IMR-90 (cell line): ENCODE measurements around the gene SLC8A1. TPM values are rescaled to one million over a fixed set of nuclear protein-coding genes. Genes with fewer than 3 reads are reported as not detected.

Experiments used
- ATAC-seq: fragments of 200-7000 bp; cut with Tn5 transposase; 2 replicates; pipeline ENCODE4 v1.9.1; 2020; ENCODE audit warnings: low read depth, mild to moderate bottlenecking, moderate library complexity
- BruUV-seq: library from RNA; stranded (reverse); fragments of 400-500 nt; replicated peaks from 2 replicates; lab custom pipeline; 2021; lab: Mats Ljungman, UMichigan
- CTCF ChIA-PET: fragments of 300-600 bp; formaldehyde crosslinking; extraction: SDS; loops from one replicate; lab custom pipeline; 2021; ENCODE audit warnings: antibody characterized with exemption; lab: Yijun Ruan, JAX
- POLR2A ChIA-PET: fragments of 300-600 bp; sonication (Branson Sonifier 250); formaldehyde crosslinking; loops from one replicate; lab custom pipeline; 2022; ENCODE audit warnings: antibody characterized with exemption; ENCODE audit not compliant: unreplicated experiment; lab: Charles Lee
- DNase-seq: peaks from one replicate; pipeline ENCODE4 v3.0.0; 2013
- H2AFZ ChIP-seq: replicated peaks from 2 replicates; pipeline ENCODE3; 2013; ENCODE audit warnings: low read length, mild to moderate bottlenecking; ENCODE audit not compliant: poor library complexity
- H2AK5ac ChIP-seq: 2 replicates; pipeline ENCODE4 v1.6.1; 2013; ENCODE audit warnings: low read depth, low read length, inconsistent platforms
- H2AK9ac ChIP-seq: replicated peaks from 2 replicates; pipeline ENCODE3; 2013; ENCODE audit warnings: mild to moderate bottlenecking, low read depth, low read length, moderate library complexity; ENCODE audit not compliant: poor library complexity
- H2BK120ac ChIP-seq: 2 replicates; pipeline ENCODE4 v1.6.1; 2013; ENCODE audit warnings: low read depth, low read length, inconsistent platforms
- H2BK15ac ChIP-seq: 3 replicates; pipeline ENCODE4 v1.6.1; 2013; ENCODE audit warnings: low read depth, low read length, inconsistent platforms
- H2BK20ac ChIP-seq: 2 replicates; pipeline ENCODE4 v1.6.1; 2013; ENCODE audit warnings: low read depth, mild to moderate bottlenecking, inconsistent platforms, low read length, moderate library complexity
- H2BK5ac ChIP-seq: 2 replicates; pipeline ENCODE4 v1.6.1; 2013; ENCODE audit warnings: mild to moderate bottlenecking, low read depth, low read length, inconsistent platforms; ENCODE audit not compliant: poor library complexity, severe bottlenecking
- H3K14ac ChIP-seq: replicated peaks from 2 replicates; pipeline ENCODE4 v1.6.1; 2013; ENCODE audit warnings: low read depth, low read length, inconsistent platforms
- H3K18ac ChIP-seq: 2 replicates; pipeline ENCODE4 v1.6.1; 2013; ENCODE audit warnings: low read depth, low read length, control low read depth
- H3K23ac ChIP-seq: 2 replicates; pipeline ENCODE4 v1.6.1; 2013; ENCODE audit warnings: low read depth, low read length, inconsistent platforms
- H3K27ac ChIP-seq: 2 replicates; pipeline ENCODE4 v1.5.1; 2013; ENCODE audit warnings: mild to moderate bottlenecking, control low read depth, low read length; ENCODE audit not compliant: insufficient read depth
- H3K27me3 ChIP-seq: 2 replicates; pipeline ENCODE4 v1.6.1; 2013; ENCODE audit warnings: low read length; ENCODE audit not compliant: control insufficient read depth, insufficient read depth
- H3K36me3 ChIP-seq: 2 replicates; pipeline ENCODE4 v1.6.1; 2013; ENCODE audit warnings: low read length, mixed read lengths; ENCODE audit not compliant: control insufficient read depth, insufficient read depth
- H3K4ac ChIP-seq: 2 replicates; pipeline ENCODE4 v1.6.1; 2013; ENCODE audit warnings: low read depth, low read length, inconsistent platforms
- H3K4me1 ChIP-seq: 2 replicates; pipeline ENCODE4 v1.6.1; 2013; ENCODE audit warnings: low read length, mixed read lengths; ENCODE audit not compliant: control insufficient read depth, insufficient read depth
- H3K4me2 ChIP-seq: 2 replicates; pipeline ENCODE4 v1.6.1; 2013; ENCODE audit warnings: low read depth, mild to moderate bottlenecking, control low read depth, low read length, moderate library complexity
- H3K4me3 ChIP-seq: 2 replicates; pipeline ENCODE4 v1.5.1; 2013; ENCODE audit warnings: low read depth, mild to moderate bottlenecking, control low read depth, low read length, moderate library complexity; ENCODE audit not compliant: insufficient read depth
- H3K56ac ChIP-seq: 2 replicates; pipeline ENCODE4 v1.6.1; 2013; ENCODE audit warnings: low read length, inconsistent platforms; ENCODE audit not compliant: insufficient read depth; ENCODE audit errors: extremely low read depth
- H3K79me1 ChIP-seq, 2 experiments: 2 replicates each; pipeline ENCODE4 v1.6.1; 2013; ENCODE audit warnings: low read length in 2 of 2, inconsistent platforms in 1 of 2, low read depth in 1 of 2
- H3K9ac ChIP-seq: 2 replicates; pipeline ENCODE4 v1.6.1; 2013; ENCODE audit warnings: low read depth, low read length, control low read depth
- H3K9me1 ChIP-seq: 2 replicates; pipeline ENCODE4 v1.6.1; 2013; ENCODE audit warnings: low read length, inconsistent platforms; ENCODE audit not compliant: insufficient read depth
- H3K9me3 ChIP-seq: 2 replicates; pipeline ENCODE4 v1.6.1; 2013; ENCODE audit warnings: low read length; ENCODE audit not compliant: control insufficient read depth, insufficient read depth
- H4K20me1 ChIP-seq: 2 replicates; pipeline ENCODE4 v1.6.1; 2013; ENCODE audit warnings: low read length, inconsistent platforms; ENCODE audit not compliant: insufficient read depth
- H4K5ac ChIP-seq: 2 replicates; pipeline ENCODE4 v1.6.1; 2013; ENCODE audit warnings: mild to moderate bottlenecking, low read depth, low read length, control low read depth
- H4K8ac ChIP-seq, 2 experiments: 2 replicates each; pipeline ENCODE4 v1.6.1; 2013; ENCODE audit warnings: low read depth in 2 of 2, low read length in 2 of 2, control low read depth in 1 of 2, inconsistent platforms in 1 of 2
- H4K91ac ChIP-seq: 2 replicates; pipeline ENCODE4 v1.6.1; 2013; ENCODE audit warnings: low read depth, low read length, inconsistent platforms; ENCODE audit not compliant: insufficient read depth
- CEBPB ChIP-seq: IDR thresholded peaks from 2 replicates; pipeline ENCODE4 v1.6.1; 2012; ENCODE audit warnings: low read depth, low read length, improper control_type of control experiment
- MAZ ChIP-seq: IDR thresholded peaks from 2 replicates; pipeline ENCODE4 v1.6.1; 2012; ENCODE audit warnings: low read depth, mild to moderate bottlenecking, low read length, improper control_type of control experiment, moderate library complexity, borderline replicate concordance
- POLR2A ChIP-seq: IDR thresholded peaks from 2 replicates; pipeline ENCODE4 v1.6.1; 2012; ENCODE audit warnings: mild to moderate bottlenecking, low read depth, low read length
- RAD21 ChIP-seq: IDR thresholded peaks from 2 replicates; pipeline ENCODE4 v1.6.1; 2012; ENCODE audit warnings: low read length, improper control_type of control experiment
- RFX5 ChIP-seq: IDR thresholded peaks from 2 replicates; pipeline ENCODE4 v1.8.0; 2012; ENCODE audit warnings: low read depth, mild to moderate bottlenecking, low read length, moderate library complexity
- SMC3 ChIP-seq: fragments of 150-350 bp; IDR thresholded peaks from 2 replicates; pipeline ENCODE4 v1.6.1; 2016; ENCODE audit warnings: low read depth, mild to moderate bottlenecking, antibody characterized with exemption, low read length, moderate library complexity
- WGBS, 2 experiments: methylation state at CpG; one replicate each; pipeline versions ENCODE4 v1.1.5 to v1.1.7; 2013; ENCODE audit warnings: missing lambda C conversion rate in 2 of 2; ENCODE audit not compliant: insufficient read length in 1 of 2; ENCODE audit errors: extremely low coverage in 2 of 2; 5-methylcytosine and 5-hydroxymethylcytosine counted together
- dilution Hi-C: fragments of 300-500 bp; cut with HindIII; formaldehyde crosslinking; loops from one replicate; pipeline ENCODE4 v1.14.3; 2018; ENCODE audit warnings: low sequenced_read_pairs; ENCODE audit not compliant: unreplicated experiment
- in situ Hi-C: fragments of 300-500 bp; cut with MboI; formaldehyde crosslinking; loops from 3 replicates; pipeline ENCODE4 v1.14.3; 2019; ENCODE audit warnings: low sequenced_read_pairs, inconsistent platforms, mixed read lengths
- intact Hi-C: fragments of 100-400 bp; cut with micrococcal nuclease; formaldehyde crosslinking; loops from 2 replicates; pipeline ENCODE4 v1.10.0; 2022
- polyA plus RNA-seq, 3 experiments: library from polyadenylated mRNA; depleted of rRNA; stranded (reverse); fragments of >200 nt; gene quantifications; 2 replicates each; pipeline ENCODE4 v1.2.3, GENCODE V29; 2012; ENCODE audit warnings: low replicate concordance in 1 of 3
- total RNA-seq: library from RNA; depleted of rRNA; stranded (reverse); fragments of >200 nt; gene quantifications from 2 replicates; pipeline ENCODE4 v1.2.3, GENCODE V29; 2012
- TF ChIP-seq, protein P1 (sequence below): fragments of 150-350 bp; IDR thresholded peaks from 2 replicates; pipeline ENCODE4 v1.6.1; 2017; ENCODE audit warnings: mild to moderate bottlenecking, antibody characterized with exemption, low read length, low read depth

SLC8A1 gene
- total and polyA plus RNA-seq, 2 of the 4 experiments (the other 2 are of a cell fraction), result 7.7 to 57.0 TPM

DNA sequence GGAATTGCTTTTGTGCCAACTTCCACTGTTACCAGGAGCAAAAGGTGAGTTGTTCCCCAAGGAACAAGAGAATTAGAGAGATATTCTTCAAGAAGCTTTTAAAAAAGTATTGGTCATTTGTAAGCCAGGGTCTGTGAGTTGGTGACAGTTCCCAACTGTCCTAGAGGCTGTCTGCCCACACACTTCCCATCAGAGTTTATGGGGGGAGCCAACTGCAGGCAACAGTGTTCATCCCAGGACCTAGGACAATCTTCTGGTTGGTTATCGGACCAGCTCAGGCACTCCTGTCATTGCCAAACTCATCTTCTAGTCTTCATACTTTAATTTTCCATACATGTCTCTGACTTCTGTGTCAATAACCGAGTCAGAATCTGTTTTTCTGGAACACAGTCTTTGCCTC lies 47.5 kb upstream of the SLC8A1 start:
- Histone ChIP-seq H3K79me1 (no peaks in the 10 kb centered on the region), H3K27ac (no peak overlapping the region), H2BK20ac (no peak overlapping the region), H4K5ac (no peak overlapping the region), H3K27me3 (no peaks in the 10 kb centered on the region), H3K4me1 (no peaks in the 10 kb centered on the region), H2BK5ac (no peak overlapping the region), H3K9ac (no peak overlapping the region), H3K56ac (no peak overlapping the region), H4K20me1 (no peaks in the 10 kb centered on the region), H2AK9ac (no peak overlapping the region), H2BK120ac (no peak overlapping the region), H3K18ac (no peak overlapping the region), H2AK5ac (no peak overlapping the region), H3K9me3 (no peaks in the 10 kb centered on the region), H3K4me3 (no peak overlapping the region), H3K23ac (no peak overlapping the region; the same call in 1 of the 2 replicates), H3K4me2 (no peak overlapping the region), H3K9me1 (no peaks in the 10 kb centered on the region), H2AFZ (no peak overlapping the region), H4K91ac (no peak overlapping the region), H3K4ac (no peak overlapping the region), H3K36me3 (no peaks in the 10 kb centered on the region), H3K14ac (no peak overlapping the region), H2BK15ac (no peak overlapping the region), H4K8ac (no peak overlapping the region)
- intact Hi-C loops, result no loop called here
- dilution Hi-C loops, result no loop called here
- TF ChIP-seq MAZ, result no peak
- no peak for TF ChIP-seq CEBPB
- TF ChIP-seq RFX5, result no peak
- TF ChIP-seq, protein P1, sequence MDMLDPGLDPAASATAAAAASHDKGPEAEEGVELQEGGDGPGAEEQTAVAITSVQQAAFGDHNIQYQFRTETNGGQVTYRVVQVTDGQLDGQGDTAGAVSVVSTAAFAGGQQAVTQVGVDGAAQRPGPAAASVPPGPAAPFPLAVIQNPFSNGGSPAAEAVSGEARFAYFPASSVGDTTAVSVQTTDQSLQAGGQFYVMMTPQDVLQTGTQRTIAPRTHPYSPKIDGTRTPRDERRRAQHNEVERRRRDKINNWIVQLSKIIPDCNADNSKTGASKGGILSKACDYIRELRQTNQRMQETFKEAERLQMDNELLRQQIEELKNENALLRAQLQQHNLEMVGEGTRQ, result no peak
- no peak for TF ChIP-seq SMC3
- TF ChIP-seq POLR2A, result no peak
- TF ChIP-seq RAD21, result no peak
- 100% methylated on average over 1 of the region's 2 CpGs; no CpG with 5 or more reads in 1 of the 2 experiments for WGBS, 2 experiments
- DNase-seq, result no peak
- POLR2A ChIA-PET, result no interaction called here
- in situ Hi-C loops, result loop anchor here (25.0 kb wide), 1 partner anchor 263 kb away; no protein-coding TSS in a partner anchor
- BruUV-seq, result no TSS peak
- CTCF ChIA-PET, result no interaction called here
- no peak for ATAC-seq
